Measurements from ENCODE around the gene FPR3.

- no peak for TF ChIP-seq POLR2A (IDR thresholded peaks at IDR 0.05)
- no peak for TF ChIP-seq CTCF (IDR thresholded peaks at IDR 0.05)
Observed at GRCh38 chr19:51761696-51762095, 33.3 kb upstream of the FPR3 start.

All from right lobe of liver (tissue), 4 donors.